Measurements from ENCODE around the gene TMA7.

The TMA7 gene

GRCh38 chr3:48456456-48456855, 16.4 kb downstream of the TMA7 start:
- Histone ChIP-seq H4K8ac (ENCODE audit: low read length) (no peak overlapping the region), H4K91ac (ENCODE audit: low read length) (no peak overlapping the region), H3K79me1 (replicated peaks; ENCODE audit: low read length, poor library complexity, severe bottlenecking) (no peaks in the 10 kb centered on the region), H2BK15ac (ENCODE audit: low read depth, poor library complexity, severe bottlenecking) (no peak overlapping the region), H3K14ac (ENCODE audit: low read length in 2 of 2) (no peak overlapping the region), H2AK5ac (ENCODE audit: low read length, severe bottlenecking) (no peak overlapping the region), H3K36me3 (ENCODE audit: control insufficient read depth in 1 of 2, insufficient read depth in 2 of 2, low read depth in 1 of 2, low read length in 2 of 2) (peaks cover 26 to 81% of the 10 kb centered on the region in 2 experiments), H2BK12ac (ENCODE audit: low read length in 2 of 2) (no peak overlapping the region), H3K27ac (ENCODE audit: low read length, poor library complexity, severe bottlenecking) (no peak overlapping the region), H3K9me3 (ENCODE audit: control insufficient read depth, low read length) (no peaks in the 10 kb centered on the region), H3K4ac (ENCODE audit: low read depth in 1 of 2, low read length in 2 of 2) (no peak overlapping the region), H3K27me3 (ENCODE audit: control insufficient read depth in 1 of 2, insufficient read depth in 1 of 2, low read length in 2 of 2) (no peaks in the 10 kb centered on the region), H2BK120ac (ENCODE audit: low read depth, low read length) (no peak overlapping the region), H2BK5ac (ENCODE audit: low read depth, low read length, poor library complexity, severe bottlenecking) (no peak overlapping the region), H3K18ac (ENCODE audit: low read depth in 1 of 2, low read length in 2 of 2) (no peak overlapping the region), H3K4me1 (ENCODE audit: control insufficient read depth, insufficient read depth, low read depth, low read length) (no peaks in the 10 kb centered on the region), H3K23ac (ENCODE audit: low read length in 2 of 2) (no peak overlapping the region), H3K4me3 (ENCODE audit: insufficient read depth in 1 of 2, low read depth in 1 of 2, low read length in 2 of 2) (no peak overlapping the region), H3K9ac (ENCODE audit: low read length) (no peak overlapping the region), H2AFZ (ENCODE audit: low read depth, low read length) (no peak overlapping the region), H3K4me2 (ENCODE audit: low read length, poor library complexity, severe bottlenecking) (no peak overlapping the region)
- DNase-seq, result no peak
- 97% methylated on average over 1 of the region's 1 CpG for WGBS

DNA sequence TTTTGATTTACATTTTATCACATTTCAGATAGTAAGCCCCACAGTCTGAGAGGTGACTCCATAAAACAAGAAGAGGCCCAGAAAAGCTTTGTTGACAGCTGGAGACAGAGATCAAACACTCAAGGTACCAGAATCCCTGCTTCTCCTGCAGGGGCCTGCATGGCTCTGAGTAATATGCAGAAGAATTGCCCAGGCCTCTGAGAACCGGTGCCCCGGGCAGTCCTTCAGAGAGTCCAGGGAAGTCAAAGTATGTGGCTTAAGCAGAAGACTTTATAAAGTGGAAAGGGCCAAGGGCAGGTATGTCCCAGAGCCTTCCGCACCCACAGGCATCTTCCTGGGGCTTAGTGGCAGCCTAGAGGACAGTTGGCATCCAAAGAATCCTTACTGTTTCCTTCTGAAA, 19.3 kb downstream of the TMA7 start:
- Histone ChIP-seq H2AFZ (ENCODE audit: low read depth, low read length) (no peak overlapping the region), H3K79me1 (replicated peaks; ENCODE audit: low read length, poor library complexity, severe bottlenecking) (no peaks in the 10 kb centered on the region), H3K4ac (ENCODE audit: low read depth in 1 of 2, low read length in 2 of 2) (no peak overlapping the region), H3K4me2 (ENCODE audit: low read length, poor library complexity, severe bottlenecking) (no peak overlapping the region), H2BK120ac (ENCODE audit: low read depth, low read length) (no peak overlapping the region), H4K91ac (ENCODE audit: low read length) (no peak overlapping the region), H3K18ac (ENCODE audit: low read depth in 1 of 2, low read length in 2 of 2) (no peak overlapping the region), H3K14ac (ENCODE audit: low read length in 2 of 2) (no peak overlapping the region), H4K8ac (ENCODE audit: low read length) (no peak overlapping the region), H3K4me1 (ENCODE audit: control insufficient read depth, insufficient read depth, low read depth, low read length) (no peaks in the 10 kb centered on the region), H3K23ac (ENCODE audit: low read length in 2 of 2) (no peak overlapping the region), H3K27me3 (ENCODE audit: control insufficient read depth in 1 of 2, insufficient read depth in 1 of 2, low read length in 2 of 2) (no peaks in the 10 kb centered on the region), H3K9ac (ENCODE audit: low read length) (no peak overlapping the region), H3K36me3 (ENCODE audit: control insufficient read depth in 1 of 2, insufficient read depth in 2 of 2, low read depth in 1 of 2, low read length in 2 of 2) (peaks cover 35 to 65% of the 10 kb centered on the region in 2 experiments), H2BK5ac (ENCODE audit: low read depth, low read length, poor library complexity, severe bottlenecking) (no peak overlapping the region), H2BK15ac (ENCODE audit: low read depth, poor library complexity, severe bottlenecking) (no peak overlapping the region), H2AK5ac (ENCODE audit: low read length, severe bottlenecking) (no peak overlapping the region), H2BK12ac (ENCODE audit: low read length in 2 of 2) (no peak overlapping the region), H3K4me3 (ENCODE audit: insufficient read depth in 1 of 2, low read depth in 1 of 2, low read length in 2 of 2) (no peak overlapping the region), H3K27ac (ENCODE audit: low read length, poor library complexity, severe bottlenecking) (no peak overlapping the region), H3K9me3 (ENCODE audit: control insufficient read depth, low read length) (no peaks in the 10 kb centered on the region)
- DNase-seq, result no peak
- 97% methylated on average over 3 of the region's 3 CpGs for WGBS

- H3K9ac ChIP-seq (ENCODE audit: low read length), result no peak overlapping the region
- H4K8ac ChIP-seq (ENCODE audit: low read length), result no peak overlapping the region
- H3K27me3 ChIP-seq (ENCODE audit: control insufficient read depth in 1 of 2, insufficient read depth in 1 of 2, low read length in 2 of 2), result no peaks in the 10 kb centered on the region
- WGBS, result 90% methylated on average over 7 of the region's 7 CpGs
- no peaks in the 10 kb centered on the region for H3K4me1 ChIP-seq (ENCODE audit: control insufficient read depth, insufficient read depth, low read depth, low read length)
- no peak overlapping the region for H2BK5ac ChIP-seq (ENCODE audit: low read depth, low read length, poor library complexity, severe bottlenecking)
- H3K18ac ChIP-seq (ENCODE audit: low read depth in 1 of 2, low read length in 2 of 2), result no peak overlapping the region
- no peak overlapping the region for H2AK5ac ChIP-seq (ENCODE audit: low read length, severe bottlenecking)
- no peak overlapping the region for H3K14ac ChIP-seq (ENCODE audit: low read length in 2 of 2)
- no peak overlapping the region for H3K4me2 ChIP-seq (ENCODE audit: low read length, poor library complexity, severe bottlenecking)
- no peak overlapping the region for H3K4me3 ChIP-seq (ENCODE audit: insufficient read depth in 1 of 2, low read depth in 1 of 2, low read length in 2 of 2)
- H3K36me3 ChIP-seq (ENCODE audit: control insufficient read depth in 1 of 2, insufficient read depth in 2 of 2, low read depth in 1 of 2, low read length in 2 of 2), result peaks cover 41 to 67% of the 10 kb centered on the region in 2 experiments
- H2BK15ac ChIP-seq (ENCODE audit: low read depth, poor library complexity, severe bottlenecking), result no peak overlapping the region
- H3K27ac ChIP-seq (ENCODE audit: low read length, poor library complexity, severe bottlenecking), result no peak overlapping the region
- H3K79me1 ChIP-seq (replicated peaks; ENCODE audit: low read length, poor library complexity, severe bottlenecking), result no peaks in the 10 kb centered on the region
- H2BK12ac ChIP-seq (ENCODE audit: low read length in 2 of 2), result no peak overlapping the region
- H4K91ac ChIP-seq (ENCODE audit: low read length), result no peak overlapping the region
- H3K9me3 ChIP-seq (ENCODE audit: control insufficient read depth, low read length), result no peaks in the 10 kb centered on the region
- H3K4ac ChIP-seq (ENCODE audit: low read depth in 1 of 2, low read length in 2 of 2), result no peak overlapping the region
- H2AFZ ChIP-seq (ENCODE audit: low read depth, low read length), result no peak overlapping the region
- DNase-seq, result no peak
- H3K23ac ChIP-seq (ENCODE audit: low read length in 2 of 2), result no peak overlapping the region
- no peak overlapping the region for H2BK120ac ChIP-seq (ENCODE audit: low read depth, low read length)
These were observed 19.9 kb downstream of the TMA7 start for GRCh38 chr3:48459773-48460516.

DNA sequence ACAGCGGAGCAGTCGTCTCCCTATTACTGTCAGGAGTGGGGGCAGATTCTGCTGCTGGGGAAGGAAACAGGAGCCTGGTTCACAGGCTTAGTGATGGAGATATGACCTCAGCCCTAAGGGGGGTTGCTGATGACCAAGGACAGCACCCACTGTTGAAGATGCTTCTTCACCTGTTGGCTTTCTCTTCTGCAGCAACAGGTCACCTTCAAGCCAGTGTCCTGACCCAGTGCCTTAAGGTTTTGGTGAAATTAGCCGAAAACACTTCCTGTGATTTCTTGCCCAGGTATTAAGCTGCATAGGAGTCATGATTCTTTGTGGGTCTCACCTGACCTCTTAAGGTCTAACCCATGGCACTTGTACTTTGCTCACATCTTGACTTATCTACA, 20.5 kb downstream of the TMA7 start:
- Histone ChIP-seq H2AFZ (ENCODE audit: low read depth, low read length) (no peak overlapping the region), H4K91ac (ENCODE audit: low read length) (no peak overlapping the region), H2BK120ac (ENCODE audit: low read depth, low read length) (no peak overlapping the region), H3K4me2 (ENCODE audit: low read length, poor library complexity, severe bottlenecking) (no peak overlapping the region), H3K27me3 (ENCODE audit: control insufficient read depth in 1 of 2, insufficient read depth in 1 of 2, low read length in 2 of 2) (no peaks in the 10 kb centered on the region), H2BK15ac (ENCODE audit: low read depth, poor library complexity, severe bottlenecking) (no peak overlapping the region), H3K4ac (ENCODE audit: low read depth in 1 of 2, low read length in 2 of 2) (no peak overlapping the region), H3K4me1 (ENCODE audit: control insufficient read depth, insufficient read depth, low read depth, low read length) (peaks cover 3% of the 10 kb centered on the region), H3K79me1 (replicated peaks; ENCODE audit: low read length, poor library complexity, severe bottlenecking) (no peaks in the 10 kb centered on the region), H3K18ac (ENCODE audit: low read depth in 1 of 2, low read length in 2 of 2) (no peak overlapping the region), H3K27ac (ENCODE audit: low read length, poor library complexity, severe bottlenecking) (no peak overlapping the region), H3K36me3 (ENCODE audit: control insufficient read depth in 1 of 2, insufficient read depth in 2 of 2, low read depth in 1 of 2, low read length in 2 of 2) (peaks cover 40 to 63% of the 10 kb centered on the region in 2 experiments), H2AK5ac (ENCODE audit: low read length, severe bottlenecking) (no peak overlapping the region), H3K14ac (ENCODE audit: low read length in 2 of 2) (no peak overlapping the region), H3K23ac (ENCODE audit: low read length in 2 of 2) (no peak overlapping the region), H3K4me3 (ENCODE audit: insufficient read depth in 1 of 2, low read depth in 1 of 2, low read length in 2 of 2) (no peak overlapping the region), H3K9ac (ENCODE audit: low read length) (no peak overlapping the region), H2BK12ac (ENCODE audit: low read length in 2 of 2) (no peak overlapping the region), H2BK5ac (ENCODE audit: low read depth, low read length, poor library complexity, severe bottlenecking) (no peak overlapping the region), H3K9me3 (ENCODE audit: control insufficient read depth, low read length) (no peaks in the 10 kb centered on the region), H4K8ac (ENCODE audit: low read length) (no peak overlapping the region)
- no peak for DNase-seq
- WGBS, result 98% methylated on average over 3 of the region's 3 CpGs
